IMR-90 (cell line): ENCODE results near the gene RNF31.

Experiments
- BHLHE40 ChIP-seq: fragments of 150-350 bp; IDR thresholded peaks from 2 replicates; pipeline ENCODE4 v1.6.1; 2016; ENCODE audit warnings: mild to moderate bottlenecking, low read depth, low read length
- CEBPB ChIP-seq: IDR thresholded peaks from 2 replicates; pipeline ENCODE4 v1.6.1; 2012; ENCODE audit warnings: low read depth, low read length, improper control_type of control experiment
- MAFK ChIP-seq: IDR thresholded peaks from 2 replicates; pipeline ENCODE4 v1.6.1; 2012; ENCODE audit warnings: low read depth, low read length, improper control_type of control experiment
- MXI1 ChIP-seq: IDR thresholded peaks from 2 replicates; pipeline ENCODE4 v1.6.1; 2012; ENCODE audit warnings: low read depth, mild to moderate bottlenecking, low read length, moderate library complexity, borderline replicate concordance
- NFE2L2 ChIP-seq: fragments of 150-350 bp; IDR thresholded peaks from 2 replicates; pipeline ENCODE4 v1.6.1; 2016; ENCODE audit warnings: low read depth, mild to moderate bottlenecking, low read length
- POLR2A ChIP-seq: IDR thresholded peaks from 2 replicates; pipeline ENCODE4 v1.6.1; 2012; ENCODE audit warnings: mild to moderate bottlenecking, low read depth, low read length
- RAD21 ChIP-seq: IDR thresholded peaks from 2 replicates; pipeline ENCODE4 v1.6.1; 2012; ENCODE audit warnings: low read length, improper control_type of control experiment
- SMC3 ChIP-seq: fragments of 150-350 bp; IDR thresholded peaks from 2 replicates; pipeline ENCODE4 v1.6.1; 2016; ENCODE audit warnings: low read depth, mild to moderate bottlenecking, antibody characterized with exemption, low read length, moderate library complexity
- USF2 ChIP-seq: fragments of 150-350 bp; IDR thresholded peaks from 2 replicates; pipeline ENCODE4 v1.6.1; 2017; ENCODE audit warnings: mild to moderate bottlenecking, antibody characterized with exemption, low read length, low read depth
- TF ChIP-seq, protein P1 (sequence below): conservative IDR thresholded peaks from 2 replicates; pipeline ENCODE4 v1.5.1; 2012; ENCODE audit warnings: mild to moderate bottlenecking, low read depth, low read length, improper control_type of control experiment

- TF ChIP-seq, protein P1, sequence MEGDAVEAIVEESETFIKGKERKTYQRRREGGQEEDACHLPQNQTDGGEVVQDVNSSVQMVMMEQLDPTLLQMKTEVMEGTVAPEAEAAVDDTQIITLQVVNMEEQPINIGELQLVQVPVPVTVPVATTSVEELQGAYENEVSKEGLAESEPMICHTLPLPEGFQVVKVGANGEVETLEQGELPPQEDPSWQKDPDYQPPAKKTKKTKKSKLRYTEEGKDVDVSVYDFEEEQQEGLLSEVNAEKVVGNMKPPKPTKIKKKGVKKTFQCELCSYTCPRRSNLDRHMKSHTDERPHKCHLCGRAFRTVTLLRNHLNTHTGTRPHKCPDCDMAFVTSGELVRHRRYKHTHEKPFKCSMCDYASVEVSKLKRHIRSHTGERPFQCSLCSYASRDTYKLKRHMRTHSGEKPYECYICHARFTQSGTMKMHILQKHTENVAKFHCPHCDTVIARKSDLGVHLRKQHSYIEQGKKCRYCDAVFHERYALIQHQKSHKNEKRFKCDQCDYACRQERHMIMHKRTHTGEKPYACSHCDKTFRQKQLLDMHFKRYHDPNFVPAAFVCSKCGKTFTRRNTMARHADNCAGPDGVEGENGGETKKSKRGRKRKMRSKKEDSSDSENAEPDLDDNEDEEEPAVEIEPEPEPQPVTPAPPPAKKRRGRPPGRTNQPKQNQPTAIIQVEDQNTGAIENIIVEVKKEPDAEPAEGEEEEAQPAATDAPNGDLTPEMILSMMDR = no peak
- TF ChIP-seq MXI1 = no peak
- TF ChIP-seq USF2 = no peak
- no peak for TF ChIP-seq CEBPB
- TF ChIP-seq SMC3 = no peak
- no peak for TF ChIP-seq MAFK
- TF ChIP-seq POLR2A = no peak
- TF ChIP-seq BHLHE40 = no peak
- no peak for TF ChIP-seq RAD21
- TF ChIP-seq NFE2L2 = no peak
These were observed 48.9 kb upstream of the RNF31 start for GRCh38 chr14:24098229-24098926.
